Body of pancreas (tissue), 4 donors: ENCODE data around the gene RAD21L1.

Experiments used
- POLR2A ChIP-seq, 3 donors: fragments of 450-650 bp; IDR thresholded peaks; one replicate each; pipeline ENCODE4 v1.6.1; 2016; ENCODE audit warnings: antibody characterized with exemption in 3 of 3, mild to moderate bottlenecking in 2 of 3
- TF ChIP-seq, protein P1 (sequence below), 7 experiments: fragments of 450-650 bp in 4 of 7; fragments of 200-600 bp in 3 of 7; sonication (generic) in 3 of 7; IDR thresholded peaks; one replicate each; pipeline ENCODE4 v1.5.1; 2016 to 2019; ENCODE audit warnings: antibody characterized with exemption in 7 of 7

DNA sequence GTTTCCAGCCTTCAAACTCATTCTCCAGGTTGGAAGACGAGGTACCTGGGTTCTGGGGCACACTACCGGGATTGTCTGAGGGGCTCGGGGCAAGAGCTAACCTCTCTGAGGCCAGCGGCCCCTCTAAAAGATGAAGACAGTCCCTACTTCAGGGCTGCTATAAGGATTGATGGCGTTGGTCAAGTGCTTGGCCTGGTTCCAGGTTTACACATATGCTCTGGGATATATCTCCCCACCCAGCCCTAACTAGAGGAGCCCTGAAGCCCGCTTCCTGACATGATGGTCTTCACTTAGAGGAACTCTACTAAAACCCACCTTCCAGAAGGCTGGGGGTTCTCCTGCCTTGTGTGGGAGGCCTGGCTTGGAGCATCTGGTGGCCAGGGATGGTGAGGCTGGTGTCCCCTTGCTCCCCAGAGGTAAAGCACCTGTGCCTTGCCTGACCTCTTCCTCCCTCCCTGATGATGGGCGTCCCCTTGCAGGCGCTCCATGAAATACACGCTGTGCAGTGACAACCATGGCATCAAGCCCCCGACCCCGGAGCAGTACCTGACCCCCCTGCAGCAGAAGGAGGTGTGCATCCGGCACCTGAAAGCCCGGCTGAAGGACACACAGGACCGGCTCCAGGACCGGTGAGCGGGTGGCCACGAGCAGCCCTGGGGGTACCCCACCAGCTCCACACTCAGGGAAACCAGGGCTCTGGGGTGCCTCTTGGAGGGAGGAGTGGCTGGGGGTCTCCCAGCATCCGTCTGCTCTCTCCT lies 74.4 kb downstream of the RAD21L1 start:
- TF ChIP-seq POLR2A (IDR thresholded peaks at IDR 0.05), result no peak
- TF ChIP-seq, protein P1, sequence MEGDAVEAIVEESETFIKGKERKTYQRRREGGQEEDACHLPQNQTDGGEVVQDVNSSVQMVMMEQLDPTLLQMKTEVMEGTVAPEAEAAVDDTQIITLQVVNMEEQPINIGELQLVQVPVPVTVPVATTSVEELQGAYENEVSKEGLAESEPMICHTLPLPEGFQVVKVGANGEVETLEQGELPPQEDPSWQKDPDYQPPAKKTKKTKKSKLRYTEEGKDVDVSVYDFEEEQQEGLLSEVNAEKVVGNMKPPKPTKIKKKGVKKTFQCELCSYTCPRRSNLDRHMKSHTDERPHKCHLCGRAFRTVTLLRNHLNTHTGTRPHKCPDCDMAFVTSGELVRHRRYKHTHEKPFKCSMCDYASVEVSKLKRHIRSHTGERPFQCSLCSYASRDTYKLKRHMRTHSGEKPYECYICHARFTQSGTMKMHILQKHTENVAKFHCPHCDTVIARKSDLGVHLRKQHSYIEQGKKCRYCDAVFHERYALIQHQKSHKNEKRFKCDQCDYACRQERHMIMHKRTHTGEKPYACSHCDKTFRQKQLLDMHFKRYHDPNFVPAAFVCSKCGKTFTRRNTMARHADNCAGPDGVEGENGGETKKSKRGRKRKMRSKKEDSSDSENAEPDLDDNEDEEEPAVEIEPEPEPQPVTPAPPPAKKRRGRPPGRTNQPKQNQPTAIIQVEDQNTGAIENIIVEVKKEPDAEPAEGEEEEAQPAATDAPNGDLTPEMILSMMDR (IDR thresholded peaks at IDR 0.05), result no peak
